Caco-2 (cell line): ENCODE measurements around the gene VWA3A. TPM values are rescaled to one million over a fixed set of nuclear protein-coding genes. Genes with fewer than 3 reads are reported as not detected.

ENCODE experiments used
- BruUV-seq: library from RNA; stranded (reverse); fragments of 400-500 nt; replicated peaks from 2 replicates; lab custom pipeline; 2021; lab: Mats Ljungman, UMichigan
- CTCF ChIA-PET: fragments of 300-600 bp; sonication (Branson Sonifier 250); formaldehyde crosslinking; loops from one replicate; lab custom pipeline; 2022; ENCODE audit warnings: antibody characterized with exemption; lab: Charles Lee
- POLR2A ChIA-PET: fragments of 300-600 bp; sonication (Branson Sonifier 250); formaldehyde crosslinking; loops from one replicate; lab custom pipeline; 2022; ENCODE audit warnings: antibody characterized with exemption; lab: Charles Lee
- DNase-seq, 2 experiments: peaks; one replicate each; pipeline versions ENCODE4 v3.0.0 to v3.0.0-alpha.2; 2020 to 2022
- H3K27me3 ChIP-seq: replicated peaks from 2 replicates; pipeline ENCODE4 v1.6.0; 2011; ENCODE audit warnings: low read length; ENCODE audit not compliant: control insufficient read depth, insufficient read depth
- H3K36me3 ChIP-seq: 2 replicates; pipeline ENCODE4 v1.5.1; 2011; ENCODE audit warnings: low read length; ENCODE audit not compliant: control insufficient read depth, insufficient read depth
- H3K4me1 ChIP-seq: fragments of 250-450 bp; sonication (Bioruptor Pico); 2 replicates; pipeline ENCODE4 v1.5.1; 2020; ENCODE audit warnings: mild to moderate bottlenecking
- H3K4me3 ChIP-seq: 2 replicates; pipeline ENCODE4 v1.5.1; 2011; ENCODE audit warnings: low read depth, mild to moderate bottlenecking, control low read depth, low read length
- H3K9me3 ChIP-seq: fragments of 250-450 bp; sonication (Bioruptor Pico); 2 replicates; pipeline ENCODE4 v1.5.1; 2020; ENCODE audit warnings: mild to moderate bottlenecking, moderate library complexity
- H3K27ac Mint-ChIP-seq: one replicate; pipeline ENCODE4 v1.8.0; 2022; ENCODE audit warnings: mixed read lengths; ENCODE audit not compliant: unreplicated experiment
- H3K27me3 Mint-ChIP-seq: one replicate; pipeline ENCODE4 v1.8.0; 2022; ENCODE audit warnings: mixed read lengths; ENCODE audit not compliant: insufficient read depth, unreplicated experiment
- H3K36me3 Mint-ChIP-seq: one replicate; pipeline ENCODE4 v1.8.0; 2022; ENCODE audit warnings: mild to moderate bottlenecking, mixed read lengths; ENCODE audit not compliant: insufficient read depth, unreplicated experiment
- H3K4me1 Mint-ChIP-seq: one replicate; pipeline ENCODE4 v1.8.0; 2022; ENCODE audit warnings: low read depth, mixed read lengths; ENCODE audit not compliant: unreplicated experiment
- H3K4me3 Mint-ChIP-seq: one replicate; pipeline ENCODE4 v1.8.0; 2022; ENCODE audit warnings: mild to moderate bottlenecking, moderate library complexity, mixed read lengths; ENCODE audit not compliant: unreplicated experiment
- H3K9me3 Mint-ChIP-seq: one replicate; pipeline ENCODE4 v1.8.0; 2022; ENCODE audit warnings: mixed read lengths; ENCODE audit not compliant: unreplicated experiment
- intact Hi-C: fragments of 100-400 bp; cut with micrococcal nuclease; formaldehyde crosslinking; loops from one replicate; pipeline ENCODE4 v1.10.0; 2022; ENCODE audit not compliant: unreplicated experiment
- total RNA-seq: library from RNA; stranded (reverse); gene quantifications from 2 replicates; pipeline ENCODE4 v1.2.3, GENCODE V29; 2022
- TF ChIP-seq, protein P1 (sequence below), 2 experiments: fragments of 200-600 bp in 1 of 2; IDR thresholded peaks; 1 replicate in 1 of 2; 2 replicates in 1 of 2; pipeline versions ENCODE4 v1.5.1 to v1.8.0; 2011 to 2022; ENCODE audit warnings: antibody characterized with exemption in 1 of 2, control low read depth in 1 of 2, inconsistent platforms in 1 of 2, low read depth in 1 of 2, low read length in 1 of 2, mild to moderate bottlenecking in 1 of 2, moderate library complexity in 1 of 2; ENCODE audit not compliant: insufficient read depth in 1 of 2, severe bottlenecking in 1 of 2, unreplicated experiment in 1 of 2

VWA3A gene
- total RNA-seq, 1 experiment from 2014 or later, result not detected

GRCh38 chr16:22054847-22055590 lies 37.3 kb upstream of the VWA3A start:
- intact Hi-C loops, result no loop called here
- no TSS peak for BruUV-seq
- DNase-seq, result no peak
- Mint-ChIP-seq H3K36me3 (no peaks in the 10 kb centered on the region), H3K4me3 (no peak overlapping the region), H3K9me3 (no peaks in the 10 kb centered on the region), H3K27me3 (no peaks in the 10 kb centered on the region), H3K4me1 (no peaks in the 10 kb centered on the region), H3K27ac (no peak overlapping the region)
- Histone ChIP-seq H3K27me3 (no peaks in the 10 kb centered on the region), H3K4me3 (no peak overlapping the region), H3K36me3 (no peaks in the 10 kb centered on the region), H3K9me3 (no peaks in the 10 kb centered on the region), H3K4me1 (no peaks in the 10 kb centered on the region)
- ChIA-PET POLR2A (no interaction called here), CTCF (interaction anchor here (0.7 to 1.0 kb wide), 3 partner anchors 22 to 44 kb away, joined by 3 to 4 read pairs (median 3); no protein-coding TSS in a partner anchor)
- TF ChIP-seq, protein P1, sequence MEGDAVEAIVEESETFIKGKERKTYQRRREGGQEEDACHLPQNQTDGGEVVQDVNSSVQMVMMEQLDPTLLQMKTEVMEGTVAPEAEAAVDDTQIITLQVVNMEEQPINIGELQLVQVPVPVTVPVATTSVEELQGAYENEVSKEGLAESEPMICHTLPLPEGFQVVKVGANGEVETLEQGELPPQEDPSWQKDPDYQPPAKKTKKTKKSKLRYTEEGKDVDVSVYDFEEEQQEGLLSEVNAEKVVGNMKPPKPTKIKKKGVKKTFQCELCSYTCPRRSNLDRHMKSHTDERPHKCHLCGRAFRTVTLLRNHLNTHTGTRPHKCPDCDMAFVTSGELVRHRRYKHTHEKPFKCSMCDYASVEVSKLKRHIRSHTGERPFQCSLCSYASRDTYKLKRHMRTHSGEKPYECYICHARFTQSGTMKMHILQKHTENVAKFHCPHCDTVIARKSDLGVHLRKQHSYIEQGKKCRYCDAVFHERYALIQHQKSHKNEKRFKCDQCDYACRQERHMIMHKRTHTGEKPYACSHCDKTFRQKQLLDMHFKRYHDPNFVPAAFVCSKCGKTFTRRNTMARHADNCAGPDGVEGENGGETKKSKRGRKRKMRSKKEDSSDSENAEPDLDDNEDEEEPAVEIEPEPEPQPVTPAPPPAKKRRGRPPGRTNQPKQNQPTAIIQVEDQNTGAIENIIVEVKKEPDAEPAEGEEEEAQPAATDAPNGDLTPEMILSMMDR (IDR thresholded peaks at IDR 0.05; ENCODE audit: insufficient read depth in 1 of 2, low read depth in 1 of 2, low read length in 1 of 2, severe bottlenecking in 1 of 2, unreplicated experiment in 1 of 2), result no peak

DNA sequence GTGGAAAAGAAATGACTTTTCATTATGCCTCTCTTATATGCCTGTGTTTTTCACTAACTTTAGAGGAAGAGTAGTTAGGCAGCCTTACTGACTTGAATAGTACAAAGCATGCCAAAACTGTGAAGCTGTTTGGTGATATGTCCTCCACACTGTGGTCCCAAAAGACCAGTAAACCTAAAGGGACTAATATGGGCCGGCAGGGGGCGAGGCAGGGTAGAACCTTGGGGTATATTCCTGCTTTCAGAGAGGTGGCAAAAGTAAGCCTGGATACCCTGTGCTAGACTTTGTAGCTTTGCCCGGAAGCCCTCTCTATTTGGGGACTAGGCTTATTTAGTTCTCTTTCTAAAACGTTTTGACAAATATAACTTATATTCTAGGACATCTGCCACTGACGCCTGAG lies 36.5 kb upstream of the VWA3A start:
- Mint-ChIP-seq H3K36me3 (no peaks in the 10 kb centered on the region), H3K4me1 (no peaks in the 10 kb centered on the region), H3K4me3 (no peak overlapping the region), H3K9me3 (no peaks in the 10 kb centered on the region), H3K27ac (no peak overlapping the region), H3K27me3 (no peaks in the 10 kb centered on the region)
- no peaks in the 10 kb centered on the region for H3K9me3 ChIP-seq
- TF ChIP-seq, protein P1 (IDR thresholded peaks at IDR 0.05; ENCODE audit: insufficient read depth in 1 of 2, low read depth in 1 of 2, low read length in 1 of 2, severe bottlenecking in 1 of 2, unreplicated experiment in 1 of 2), result peak in 1 of 2 experiments; percentile 33
- intact Hi-C loops, result no loop called here
- peak in 1 of 2 experiments; percentile 11 for DNase-seq
- H3K36me3 ChIP-seq, result no peaks in the 10 kb centered on the region
- H3K4me1 ChIP-seq, result no peaks in the 10 kb centered on the region
- POLR2A ChIA-PET, result no interaction called here
- no peak overlapping the region for H3K4me3 ChIP-seq
- H3K27me3 ChIP-seq, result no peaks in the 10 kb centered on the region
- CTCF ChIA-PET, result interaction anchor here (0.7 to 1.0 kb wide), 3 partner anchors 22 to 43 kb away, joined by 3 to 4 read pairs (median 3); no protein-coding TSS in a partner anchor
- BruUV-seq, result no TSS peak

DNA sequence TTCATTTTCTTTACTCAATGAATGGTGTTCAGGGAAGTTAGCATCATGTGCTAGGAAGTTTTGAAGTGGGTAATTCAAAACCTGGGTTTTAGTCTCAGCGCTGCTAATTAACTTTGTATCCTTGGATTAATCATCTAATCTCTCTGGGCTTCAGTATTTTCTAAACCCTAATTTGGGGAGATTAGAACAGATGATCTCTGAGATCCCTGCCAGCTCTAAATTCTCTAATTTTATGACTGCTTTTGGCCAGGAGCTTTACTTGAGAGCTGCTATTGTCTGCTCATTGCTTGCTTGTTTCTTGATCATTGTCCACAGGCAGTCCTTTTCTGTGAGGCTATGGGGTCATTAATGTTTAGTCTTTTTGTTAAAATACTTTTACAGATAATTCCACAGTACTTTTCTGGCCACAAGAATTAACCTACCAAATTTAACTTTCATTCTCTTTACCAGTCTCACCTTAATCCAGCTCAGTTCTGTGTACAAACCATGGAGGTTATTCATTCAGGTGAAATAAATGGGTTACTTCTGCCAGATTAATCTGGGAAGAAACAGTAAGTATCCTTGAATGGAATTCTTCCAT lies 28.4 kb upstream of the VWA3A start:
- TF ChIP-seq, protein P1 (IDR thresholded peaks at IDR 0.05; ENCODE audit: insufficient read depth in 1 of 2, low read depth in 1 of 2, low read length in 1 of 2, severe bottlenecking in 1 of 2, unreplicated experiment in 1 of 2), result no peak
- intact Hi-C loops, result no loop called here
- Histone ChIP-seq H3K36me3 (no peaks in the 10 kb centered on the region), H3K4me3 (no peak overlapping the region), H3K27me3 (no peaks in the 10 kb centered on the region), H3K9me3 (no peaks in the 10 kb centered on the region), H3K4me1 (no peaks in the 10 kb centered on the region)
- no peak for DNase-seq
- no peak overlapping the region for H3K4me3 Mint-ChIP-seq
- no peak overlapping the region for H3K27ac Mint-ChIP-seq
- no TSS peak for BruUV-seq
- H3K36me3 Mint-ChIP-seq, result peaks cover 7% of the 10 kb centered on the region
- POLR2A ChIA-PET, result no interaction called here
- H3K4me1 Mint-ChIP-seq, result no peaks in the 10 kb centered on the region
- no peaks in the 10 kb centered on the region for H3K27me3 Mint-ChIP-seq
- peaks cover 10% of the 10 kb centered on the region for H3K9me3 Mint-ChIP-seq
- CTCF ChIA-PET, result interaction anchor here (1.2 kb wide), 1 partner anchor 14 kb away, joined by 4 read pairs; no protein-coding TSS in a partner anchor
